T-helper 17 cell (primary cell): ENCODE data around the gene STX16. TPM values are rescaled to one million over a fixed set of nuclear protein-coding genes. Genes with fewer than 3 reads are reported as not detected.

Experiments used
- ATAC-seq: fragments of 150-1000 bp; cut with Tn5 transposase; 2 replicates; pipeline ENCODE4 v1.10.0; 2021; ENCODE audit warnings: mild to moderate bottlenecking, moderate library complexity
- DNase-seq, 3 donors: peaks; one replicate each; pipeline versions ENCODE4 v3.0.0 to v3.0.0-alpha.2; 2020 to 2021
- H3K9me3 ChIP-seq: one replicate; pipeline ENCODE4 v1.7.0; 2013; ENCODE audit warnings: low read length, mild to moderate bottlenecking; ENCODE audit not compliant: control insufficient read depth, poor library complexity, severe bottlenecking
- H3K27ac Mint-ChIP-seq: one replicate; pipeline ENCODE4 v1.8.0; 2022; ENCODE audit warnings: mild to moderate bottlenecking, moderate library complexity, mixed read lengths
- H3K27me3 Mint-ChIP-seq: one replicate; pipeline ENCODE4 v1.8.0; 2022; ENCODE audit warnings: mixed read lengths
- H3K36me3 Mint-ChIP-seq: one replicate; pipeline ENCODE4 v1.8.0; 2022; ENCODE audit warnings: low read depth, mixed read lengths
- H3K4me1 Mint-ChIP-seq: one replicate; pipeline ENCODE4 v1.8.0; 2022; ENCODE audit warnings: mild to moderate bottlenecking, mixed read lengths
- H3K4me3 Mint-ChIP-seq: one replicate; pipeline ENCODE4 v1.8.0; 2022; ENCODE audit warnings: mild to moderate bottlenecking, moderate library complexity, mixed read lengths
- total RNA-seq, 4 donors: library from RNA in 2 of 4; stranded (reverse) in 2 of 4; gene quantifications; one replicate each; pipeline ENCODE4 v1.2.3 and lab custom pipeline; 2022 to 2026

STX16 gene, protein sequence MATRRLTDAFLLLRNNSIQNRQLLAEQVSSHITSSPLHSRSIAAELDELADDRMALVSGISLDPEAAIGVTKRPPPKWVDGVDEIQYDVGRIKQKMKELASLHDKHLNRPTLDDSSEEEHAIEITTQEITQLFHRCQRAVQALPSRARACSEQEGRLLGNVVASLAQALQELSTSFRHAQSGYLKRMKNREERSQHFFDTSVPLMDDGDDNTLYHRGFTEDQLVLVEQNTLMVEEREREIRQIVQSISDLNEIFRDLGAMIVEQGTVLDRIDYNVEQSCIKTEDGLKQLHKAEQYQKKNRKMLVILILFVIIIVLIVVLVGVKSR
- 100 to 1,000 TPM; 161 to 167 TPM for total RNA-seq
- total RNA-seq (lab: John Stamatoyannopoulos, UW) = 19.0 to 45.9 reads per million in 2 donors

GRCh38 chr20:58650776-58651558 lies at the start of gene STX16:
TSS of gene STX16 (plus strand) at chr20:58651283. CDS start at chr20:58652007, 724 bp downstream.
- H3K9me3 ChIP-seq = no peaks in the 10 kb centered on the region
- no peaks in the 10 kb centered on the region for H3K27me3 Mint-ChIP-seq
- ATAC-seq = peak; percentile 76
- H3K36me3 Mint-ChIP-seq = peaks cover 4% of the 10 kb centered on the region
- H3K27ac Mint-ChIP-seq = peak within 1 kb of the TSS; percentile 100
- H3K4me3 Mint-ChIP-seq = peak within 1 kb of the TSS; percentile 99
- DNase-seq = peak; percentile 72 to 74 (median 73)
- H3K4me1 Mint-ChIP-seq = peaks cover 21% of the 10 kb centered on the region

- H3K9me3 ChIP-seq = no peaks in the 10 kb centered on the region
- Mint-ChIP-seq H3K36me3 (no peaks in the 10 kb centered on the region), H3K27ac (no peak overlapping the region), H3K27me3 (peaks cover 8% of the 10 kb centered on the region), H3K4me3 (no peak overlapping the region), H3K4me1 (peaks cover 7% of the 10 kb centered on the region)
- no peak for ATAC-seq
- DNase-seq = no peak
Measured at GRCh38 chr20:58602124-58602523, 49.0 kb upstream of the STX16 start.

DNA sequence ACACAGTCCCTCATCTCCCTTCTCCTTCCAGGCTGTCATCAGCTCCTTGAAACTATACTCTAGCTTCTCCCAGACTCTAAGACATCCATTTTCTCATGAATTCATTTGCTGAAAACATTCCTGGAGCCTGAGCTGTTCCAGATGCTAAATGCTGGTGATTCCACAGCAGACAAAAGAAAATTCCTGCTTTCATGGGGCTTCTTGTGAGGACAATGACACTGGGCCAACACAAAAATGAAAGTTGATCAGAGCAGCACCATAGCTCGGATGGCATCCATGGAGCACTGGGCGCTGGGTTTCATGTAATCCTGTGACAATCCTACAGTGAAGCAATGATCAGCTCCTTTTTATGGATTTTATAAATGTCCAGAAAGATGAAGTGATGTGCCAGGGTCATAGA lies 47.4 kb upstream of the STX16 start:
- H3K27me3 Mint-ChIP-seq = peaks cover 12% of the 10 kb centered on the region
- H3K9me3 ChIP-seq = no peaks in the 10 kb centered on the region
- H3K27ac Mint-ChIP-seq = no peak overlapping the region
- H3K4me3 Mint-ChIP-seq = no peak overlapping the region
- H3K4me1 Mint-ChIP-seq = peaks cover 3% of the 10 kb centered on the region
- H3K36me3 Mint-ChIP-seq = no peaks in the 10 kb centered on the region
- no peak for DNase-seq
- no peak for ATAC-seq

DNA sequence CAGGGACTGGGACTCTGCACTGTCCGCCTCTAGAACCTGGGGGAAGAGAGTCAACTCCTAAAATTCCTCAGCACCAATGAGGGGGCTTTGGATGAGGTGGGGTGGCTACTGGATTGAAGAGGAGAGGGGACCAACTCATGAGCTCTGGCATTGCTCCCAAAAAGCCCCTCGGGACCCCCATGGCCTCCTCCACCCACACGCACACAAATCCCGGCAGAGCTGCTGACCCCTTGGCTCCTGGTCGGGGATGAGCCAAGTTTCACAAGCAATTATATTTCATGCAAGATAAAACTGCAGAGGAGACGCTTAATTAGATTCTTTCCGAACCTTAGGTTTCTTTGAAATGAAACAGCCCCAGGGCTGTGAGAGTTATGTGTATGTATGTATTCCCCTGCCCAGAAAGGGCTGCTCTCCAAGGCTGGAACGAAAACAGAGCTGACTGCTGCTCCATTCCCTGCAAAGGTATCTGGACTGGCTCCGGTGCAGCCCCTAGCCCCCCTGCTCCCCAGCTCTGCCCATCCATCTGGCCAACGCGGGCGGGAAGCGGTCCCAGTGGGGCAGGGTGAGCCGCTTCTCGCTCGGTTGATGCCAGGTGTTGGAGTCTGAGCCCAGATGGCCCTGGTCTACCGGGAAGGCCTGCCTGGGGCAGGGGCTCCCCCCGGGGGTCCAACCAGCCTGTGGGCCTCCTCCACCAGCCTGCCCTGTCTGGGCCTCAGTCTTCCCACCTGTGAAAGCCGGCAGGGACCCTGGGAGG lies 46.8 kb upstream of the STX16 start:
- Mint-ChIP-seq H3K4me3 (no peak overlapping the region), H3K36me3 (no peaks in the 10 kb centered on the region), H3K27ac (no peak overlapping the region), H3K4me1 (peaks cover under 1% of the 10 kb centered on the region), H3K27me3 (peaks cover 15% of the 10 kb centered on the region)
- no peaks in the 10 kb centered on the region for H3K9me3 ChIP-seq
- ATAC-seq (no peak), DNase-seq (no peak)

DNA sequence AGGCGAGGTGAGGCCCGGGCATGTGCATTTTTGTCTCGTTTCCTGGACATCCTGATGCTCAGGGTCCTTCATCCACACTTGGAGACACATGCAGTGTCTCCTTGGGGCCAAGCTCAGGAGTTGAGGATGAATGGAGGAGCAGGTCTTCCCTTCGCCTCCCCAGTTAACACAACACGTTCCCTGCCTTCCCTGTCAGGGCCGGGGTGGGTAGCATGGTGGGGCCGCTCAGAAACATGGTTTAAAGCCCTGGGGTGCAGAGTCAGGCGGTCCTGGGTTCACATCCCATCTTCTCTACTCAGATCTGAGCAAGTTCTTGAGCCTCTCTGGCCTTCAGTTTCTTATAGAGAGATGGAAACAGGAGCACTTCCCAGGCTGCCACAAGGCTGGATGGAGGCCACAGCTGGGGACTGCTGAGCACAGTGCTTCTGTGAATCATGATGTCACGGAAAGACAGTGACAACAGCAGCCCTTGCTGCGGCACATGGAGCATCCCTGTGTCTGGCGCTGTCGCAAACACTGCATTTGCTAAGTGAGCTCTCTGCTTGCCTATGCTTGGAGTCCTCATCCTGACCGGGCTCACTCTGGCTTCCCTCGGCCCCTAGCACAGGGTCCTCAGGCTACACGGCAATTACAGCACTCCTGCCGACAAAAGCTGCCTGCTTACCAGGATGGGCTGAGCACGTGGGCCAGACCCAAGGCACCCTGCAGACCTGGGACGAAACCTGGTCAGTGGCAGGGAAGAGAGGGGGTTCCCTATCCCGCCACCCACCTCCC lies 45.6 kb upstream of the STX16 start:
- H3K27me3 Mint-ChIP-seq = peaks cover 12% of the 10 kb centered on the region
- ATAC-seq = no peak
- no peak for DNase-seq
- H3K4me3 Mint-ChIP-seq = no peak overlapping the region
- no peaks in the 10 kb centered on the region for H3K9me3 ChIP-seq
- H3K4me1 Mint-ChIP-seq = no peaks in the 10 kb centered on the region
- H3K27ac Mint-ChIP-seq = no peak overlapping the region
- no peaks in the 10 kb centered on the region for H3K36me3 Mint-ChIP-seq

- ATAC-seq (no peak), DNase-seq (no peak)
- H3K9me3 ChIP-seq = no peaks in the 10 kb centered on the region
- Mint-ChIP-seq H3K4me3 (no peak overlapping the region), H3K4me1 (no peaks in the 10 kb centered on the region), H3K36me3 (no peaks in the 10 kb centered on the region), H3K27me3 (peaks cover 17% of the 10 kb centered on the region), H3K27ac (no peak overlapping the region)
Measured at GRCh38 chr20:58606184-58606583, 44.9 kb upstream of the STX16 start.

DNA sequence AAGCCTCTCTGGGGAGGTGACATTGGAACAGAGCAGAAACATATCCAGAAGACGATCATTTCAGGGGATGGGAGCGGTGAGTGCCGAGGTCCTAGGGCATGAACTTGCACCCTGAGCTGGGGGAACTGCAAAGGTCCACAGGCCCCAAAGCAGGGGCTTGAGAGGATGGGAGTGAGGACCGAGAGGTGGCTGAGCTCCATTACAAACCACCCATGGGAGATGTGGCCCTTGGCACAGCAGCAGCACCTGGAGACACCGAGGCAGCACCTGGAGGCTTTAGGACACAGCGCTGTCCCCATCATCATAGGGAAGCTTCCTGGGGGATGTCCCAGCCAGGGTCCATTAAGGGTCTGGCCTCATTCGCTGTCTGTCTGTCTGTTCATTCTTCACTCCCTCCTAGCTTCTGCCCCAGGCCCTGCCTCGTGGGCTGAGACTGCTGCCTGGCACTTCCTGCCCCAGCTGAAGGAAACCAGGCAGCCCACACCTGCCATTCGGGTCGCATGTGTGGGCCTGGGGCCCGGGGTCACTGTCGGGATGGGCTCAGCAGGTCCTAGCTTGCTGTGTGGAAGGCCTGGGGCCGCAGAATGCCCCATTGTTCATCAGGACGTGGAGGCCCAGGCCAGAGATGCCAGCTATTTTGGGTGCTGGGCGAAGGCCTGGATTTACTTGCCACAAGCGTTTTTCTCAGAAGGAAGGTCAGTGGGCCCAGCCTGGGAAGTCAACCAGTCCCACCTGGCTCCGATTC lies 42.8 kb upstream of the STX16 start:
- no peaks in the 10 kb centered on the region for H3K9me3 ChIP-seq
- Mint-ChIP-seq H3K27ac (no peak overlapping the region), H3K4me3 (no peak overlapping the region), H3K36me3 (no peaks in the 10 kb centered on the region), H3K27me3 (peaks cover 17% of the 10 kb centered on the region), H3K4me1 (no peaks in the 10 kb centered on the region)
- ATAC-seq (no peak), DNase-seq (no peak)

DNA sequence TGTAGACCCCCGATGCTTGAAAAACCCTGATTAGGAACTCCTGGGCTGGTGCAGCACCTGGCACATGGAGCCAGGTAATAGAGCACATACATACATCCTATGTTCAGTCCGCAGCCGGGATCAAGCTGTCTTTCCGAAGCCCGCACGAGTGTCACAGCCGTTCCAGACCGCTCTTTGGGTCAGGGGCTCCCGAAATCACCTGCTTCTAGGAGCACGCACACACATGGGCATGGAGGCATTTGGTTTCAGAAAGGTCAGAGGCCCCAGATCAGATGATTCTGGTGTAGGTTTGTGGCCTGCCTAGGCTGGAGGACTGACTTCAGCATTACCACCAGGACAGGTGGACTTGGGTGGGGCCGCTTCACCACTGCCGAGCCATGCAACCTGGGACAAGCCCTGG lies 42.1 kb upstream of the STX16 start:
- H3K36me3 Mint-ChIP-seq = no peaks in the 10 kb centered on the region
- H3K4me3 Mint-ChIP-seq = no peak overlapping the region
- no peak for DNase-seq
- peaks cover 17% of the 10 kb centered on the region for H3K27me3 Mint-ChIP-seq
- ATAC-seq = no peak
- H3K4me1 Mint-ChIP-seq = no peaks in the 10 kb centered on the region
- H3K27ac Mint-ChIP-seq = no peak overlapping the region
- H3K9me3 ChIP-seq = no peaks in the 10 kb centered on the region

DNA sequence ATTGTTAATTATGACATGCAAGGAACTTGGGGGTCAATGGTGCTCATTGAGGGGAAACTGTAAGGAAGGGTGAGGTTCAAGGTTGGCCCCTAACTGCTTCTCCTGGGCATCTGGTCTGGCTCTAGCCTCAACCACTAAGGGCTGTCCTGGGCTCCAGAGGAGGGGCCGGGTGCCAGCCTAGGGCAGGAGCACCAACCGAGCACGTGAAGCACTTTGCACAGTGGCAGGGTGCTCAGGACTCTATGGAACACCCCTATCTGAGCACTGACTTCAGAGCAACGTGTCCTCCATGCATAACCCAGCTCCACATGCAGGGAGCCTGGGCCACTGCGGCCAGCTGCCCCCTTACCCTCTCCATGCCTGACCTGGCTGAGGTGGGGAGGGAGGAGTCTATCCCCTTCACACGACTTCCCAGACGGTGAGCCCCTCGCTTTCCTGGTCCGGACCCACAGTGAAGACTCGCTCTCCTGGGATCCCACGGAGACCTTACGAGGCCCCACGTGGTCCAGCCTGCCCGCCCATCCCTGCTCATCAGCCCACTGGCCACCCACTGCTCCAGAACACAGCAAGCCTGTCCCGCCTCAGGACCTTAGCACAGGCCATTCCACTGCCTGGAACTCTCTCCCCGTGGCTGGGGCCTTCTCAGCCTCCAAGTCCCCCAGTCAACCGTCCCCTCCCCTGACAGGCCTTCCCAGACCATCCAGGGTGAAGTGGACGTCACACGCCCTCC lies 40.8 kb upstream of the STX16 start:
- no peak overlapping the region for H3K4me3 Mint-ChIP-seq
- no peaks in the 10 kb centered on the region for H3K9me3 ChIP-seq
- H3K36me3 Mint-ChIP-seq = no peaks in the 10 kb centered on the region
- no peaks in the 10 kb centered on the region for H3K4me1 Mint-ChIP-seq
- no peak overlapping the region for H3K27ac Mint-ChIP-seq
- ATAC-seq (no peak), DNase-seq (no peak)
- H3K27me3 Mint-ChIP-seq = peaks cover 21% of the 10 kb centered on the region

DNA sequence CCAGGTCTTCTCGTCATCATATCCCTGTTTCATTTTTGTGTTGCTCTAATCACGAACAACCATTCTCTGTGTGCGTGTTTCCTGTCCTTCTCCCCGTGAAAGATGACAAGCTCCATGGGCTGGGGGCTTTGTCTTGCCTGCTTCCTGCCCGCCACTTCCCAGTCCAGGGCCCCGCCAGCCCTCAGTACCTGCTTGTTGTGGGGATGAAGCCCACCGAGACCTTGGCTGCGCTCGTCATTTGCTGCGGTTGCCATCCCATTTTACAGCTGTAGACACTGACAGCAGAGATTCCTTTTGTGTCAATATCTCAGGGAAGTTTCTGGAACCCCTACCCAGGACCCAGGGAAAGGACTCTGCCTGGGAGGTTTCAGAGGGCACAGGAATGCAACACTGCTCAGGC lies 40.3 kb upstream of the STX16 start:
- Mint-ChIP-seq H3K4me3 (no peak overlapping the region), H3K4me1 (no peaks in the 10 kb centered on the region), H3K27me3 (peaks cover 27% of the 10 kb centered on the region), H3K27ac (no peak overlapping the region), H3K36me3 (no peaks in the 10 kb centered on the region)
- no peaks in the 10 kb centered on the region for H3K9me3 ChIP-seq
- DNase-seq (no peak), ATAC-seq (no peak)

- no peaks in the 10 kb centered on the region for H3K36me3 Mint-ChIP-seq
- no peaks in the 10 kb centered on the region for H3K9me3 ChIP-seq
- no peak overlapping the region for H3K4me3 Mint-ChIP-seq
- ATAC-seq (no peak), DNase-seq (no peak)
- peaks cover 28% of the 10 kb centered on the region for H3K27me3 Mint-ChIP-seq
- no peak overlapping the region for H3K27ac Mint-ChIP-seq
- no peaks in the 10 kb centered on the region for H3K4me1 Mint-ChIP-seq
Measured at GRCh38 chr20:58611236-58612030, 39.6 kb upstream of the STX16 start.
